ENCODE results near the gene KCNN2. TPM values are rescaled to one million over a fixed set of nuclear protein-coding genes. Genes with fewer than 3 reads are reported as not detected.
A peak's percentile ranks its signal among the peaks of the same experiment; 100 is the strongest.

Gene KCNN2
- total RNA-seq, 1 experiment from 2014 or later, result not detected

DNA sequence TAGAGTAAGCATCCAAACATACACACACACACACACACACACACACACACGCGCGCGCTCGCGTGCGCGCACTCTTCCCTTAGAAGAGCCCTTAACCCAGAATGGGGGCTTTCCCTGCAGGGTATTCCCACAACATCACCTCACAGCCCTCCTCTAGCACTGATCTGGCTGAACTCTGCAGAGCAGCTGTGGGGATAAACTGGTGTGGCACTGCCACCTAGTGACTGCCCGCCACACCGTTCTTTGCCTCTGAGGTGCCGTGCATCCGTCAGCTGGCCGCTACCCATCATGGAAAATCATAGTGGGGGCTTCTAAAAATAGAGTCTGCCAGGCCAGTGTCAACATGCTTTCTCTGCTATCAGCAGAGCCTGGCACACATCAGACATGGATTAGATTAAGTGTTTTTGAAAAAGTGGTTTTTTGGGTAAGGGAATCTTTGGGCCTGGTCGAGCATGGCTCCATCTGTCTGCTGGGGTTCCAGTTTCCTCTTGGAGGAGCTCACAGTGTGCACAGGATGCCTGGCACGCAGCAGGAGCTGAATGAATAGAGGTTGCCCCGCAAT lies 88.1 kb downstream of the KCNN2 start:
- H3K4me1 ChIP-seq (ENCODE audit: control insufficient read depth in 1 of 2, insufficient read depth in 2 of 2, low read length in 2 of 2), result no peaks in the 10 kb centered on the region
- H3K36me3 ChIP-seq (ENCODE audit: control insufficient read depth in 1 of 2, insufficient read depth in 2 of 2, low read length in 2 of 2), result no peaks in the 10 kb centered on the region
- ChIA-PET POLR2A (interaction anchor here (1.4 kb wide), 1 partner anchor 838 kb away, joined by 3 read pairs; no protein-coding TSS in a partner anchor), RAD21 (ENCODE audit: low non-redundant PET in 1 of 2, low total read pairs in 2 of 2, uncharacterized antibody in 2 of 2, unreplicated experiment in 2 of 2) (interaction anchor here (0.8 to 0.9 kb wide), 2 partner anchors 837 to 838 kb away, joined by 3 to 5 read pairs; no protein-coding TSS in a partner anchor), CTCF (interaction anchor here (0.7 to 4.4 kb wide), 18 partner anchors 8 to 838 kb away, joined by 3 to 36 read pairs (median 4); no protein-coding TSS in a partner anchor)
- intact Hi-C loops (cut with micrococcal nuclease), result loop anchor here (1.0 to 5.0 kb wide), 6 partner anchors 349 to 838 kb away; no protein-coding TSS in a partner anchor
- H3K9me3 ChIP-seq (ENCODE audit: control insufficient read depth in 1 of 2, insufficient read depth in 1 of 2, low read depth in 1 of 2, low read length in 2 of 2), result no peaks in the 10 kb centered on the region
- no peak for TF ChIP-seq CBX3 (IDR thresholded peaks at IDR 0.05; ENCODE audit: low read depth)
- peak; percentile 81 for TF ChIP-seq RAD21 (IDR thresholded peaks at IDR 0.05; ENCODE audit: low read depth)
- no peak for TF ChIP-seq ATF3 (IDR thresholded peaks at IDR 0.05)
- no peak for TF ChIP-seq EZH2 (IDR thresholded peaks at IDR 0.05)
- TF ChIP-seq JUND (IDR thresholded peaks at IDR 0.05), result no peak
- peak; percentile 62 to 85 (median 79); a peak in 5 of 6 replicates for TF ChIP-seq CTCF (IDR thresholded peaks at IDR 0.05 in 2 of 3, conservative IDR thresholded peaks at IDR 0.05 in 1 of 3; ENCODE audit: borderline replicate concordance in 1 of 3, insufficient read depth in 1 of 3, low read depth in 2 of 3, low read length in 2 of 3)
- peak; percentile 98 for ATAC-seq
- no peaks in the 10 kb centered on the region for H3K9me2 ChIP-seq (ENCODE audit: insufficient read depth)
- H3K79me2 ChIP-seq (ENCODE audit: insufficient read depth, low read length), result no peaks in the 10 kb centered on the region
- H4K20me1 ChIP-seq (ENCODE audit: insufficient read depth), result no peaks in the 10 kb centered on the region
- H3K27ac ChIP-seq (ENCODE audit: low read depth, low read length), result no peak overlapping the region
- peak; percentile 21 for DNase-seq (ENCODE audit: low read depth, low spot score)
- H3K4me2 ChIP-seq (ENCODE audit: low read length), result 0 out of 2 replicates have a peak overlapping the region, but pooled peaks have one; percentile 9
- BruUV-seq (replicated peaks), result no TSS peak
- peak overlapping the region; percentile 80 for H2AFZ ChIP-seq (ENCODE audit: low read depth, low read length, poor library complexity, severe bottlenecking)
- H3K9ac ChIP-seq (ENCODE audit: low read length), result no peak overlapping the region
- 0 out of 2 replicates have a peak, but pooled peaks cover 13% of the 10 kb centered on the region for H3K27me3 ChIP-seq (ENCODE audit: insufficient read depth, low read length)
- H3K4me3 ChIP-seq (replicated peaks in 1 of 2; ENCODE audit: low read depth in 1 of 2, low read length in 2 of 2), result no peak overlapping the region
